Subcutaneous abdominal adipose tissue (tissue), 5 donors: ENCODE measurements around the gene EPS15.

Source experiments
- H3K27ac ChIP-seq: one replicate; pipeline ENCODE4 v1.7.0; 2013; ENCODE audit warnings: low read depth, mild to moderate bottlenecking, inconsistent platforms, low read length, moderate library complexity
- H3K27me3 ChIP-seq, 5 donors: one replicate each; pipeline ENCODE4 v1.7.0; 2013; ENCODE audit warnings: low read length in 5 of 5, inconsistent platforms in 1 of 5; ENCODE audit not compliant: control insufficient read depth in 5 of 5, insufficient read depth in 4 of 5
- H3K36me3 ChIP-seq, 5 donors: one replicate each; pipeline ENCODE4 v1.7.0; 2013; ENCODE audit warnings: low read length in 5 of 5; ENCODE audit not compliant: control insufficient read depth in 5 of 5, insufficient read depth in 5 of 5
- H3K4me1 ChIP-seq, 5 donors: one replicate each; pipeline ENCODE4 v1.7.0; 2013; ENCODE audit warnings: low read length in 5 of 5, mild to moderate bottlenecking in 3 of 5, moderate library complexity in 1 of 5; ENCODE audit not compliant: control insufficient read depth in 5 of 5, insufficient read depth in 5 of 5
- H3K4me3 ChIP-seq, 5 donors: one replicate each; pipeline ENCODE4 v1.7.0; 2013; ENCODE audit warnings: low read length in 5 of 5, low read depth in 1 of 5
- H3K9ac ChIP-seq, 5 donors: one replicate each; pipeline ENCODE4 v1.7.0; 2013; ENCODE audit warnings: low read length in 5 of 5, mild to moderate bottlenecking in 4 of 5, moderate library complexity in 3 of 5
- H3K9me3 ChIP-seq, 5 donors: one replicate each; pipeline ENCODE4 v1.7.0; 2013; ENCODE audit warnings: low read length in 5 of 5; ENCODE audit not compliant: control insufficient read depth in 5 of 5
- donor health status: healthy.
- donor health status: healthy.
- donor health status: healthy.
- donor health status: healthy.
- donor health status: healthy.

The EPS15 gene

GRCh38 chr1:51559064-51559500 lies 40.0 kb upstream of the EPS15 start:
- Histone ChIP-seq H3K9me3 (no peaks in the 10 kb centered on the region), H3K4me1 (peaks cover 0 to 2% (median 0%) of the 10 kb centered on the region in 5 donors), H3K4me3 (no peak overlapping the region), H3K27ac (no peak overlapping the region), H3K9ac (no peak overlapping the region), H3K27me3 (no peaks in the 10 kb centered on the region), H3K36me3 (no peaks in the 10 kb centered on the region)

- Histone ChIP-seq H3K4me3 (no peak overlapping the region), H3K27me3 (no peaks in the 10 kb centered on the region), H3K27ac (no peak overlapping the region), H3K4me1 (peaks cover 0 to 2% (median 0%) of the 10 kb centered on the region in 5 donors), H3K9me3 (no peaks in the 10 kb centered on the region), H3K9ac (no peak overlapping the region), H3K36me3 (no peaks in the 10 kb centered on the region)
Measured at GRCh38 chr1:51558375-51558924, 39.4 kb upstream of the EPS15 start.

- Histone ChIP-seq H3K27me3 (no peaks in the 10 kb centered on the region), H3K9ac (no peak overlapping the region), H3K36me3 (no peaks in the 10 kb centered on the region), H3K4me1 (peaks cover 0 to 2% (median 0%) of the 10 kb centered on the region in 5 donors), H3K4me3 (no peak overlapping the region), H3K9me3 (no peaks in the 10 kb centered on the region), H3K27ac (no peak overlapping the region)
Measured at GRCh38 chr1:51557168-51557567, 38.1 kb upstream of the EPS15 start.

- Histone ChIP-seq H3K9me3 (no peaks in the 10 kb centered on the region), H3K27me3 (no peaks in the 10 kb centered on the region), H3K4me1 (peaks cover 0 to 2% (median 0%) of the 10 kb centered on the region in 5 donors), H3K4me3 (no peak overlapping the region), H3K27ac (no peak overlapping the region), H3K9ac (no peak overlapping the region), H3K36me3 (no peaks in the 10 kb centered on the region)
Measured at GRCh38 chr1:51555866-51556619, 37.0 kb upstream of the EPS15 start.

GRCh38 chr1:51553911-51554310 lies 34.8 kb upstream of the EPS15 start:
- Histone ChIP-seq H3K4me1 (peaks cover 0 to 4% (median 0%) of the 10 kb centered on the region in 5 donors), H3K9ac (no peak overlapping the region)

GRCh38 chr1:51552929-51553807 lies 34.1 kb upstream of the EPS15 start:
- Histone ChIP-seq H3K27ac (no peak overlapping the region), H3K4me1 (peaks cover 0 to 7% (median 0%) of the 10 kb centered on the region in 5 donors), H3K4me3 (no peak overlapping the region), H3K27me3 (no peaks in the 10 kb centered on the region), H3K36me3 (no peaks in the 10 kb centered on the region), H3K9me3 (no peaks in the 10 kb centered on the region), H3K9ac (no peak overlapping the region)

More at GRCh38 chr1:51553911-51554310, 34.8 kb upstream of the EPS15 start:
- Histone ChIP-seq H3K4me3 (no peak overlapping the region), H3K27ac (no peak overlapping the region), H3K36me3 (no peaks in the 10 kb centered on the region), H3K9me3 (no peaks in the 10 kb centered on the region), H3K27me3 (no peaks in the 10 kb centered on the region)

- no peak overlapping the region for H3K9ac ChIP-seq
- no peak overlapping the region for H3K27ac ChIP-seq
- H3K9me3 ChIP-seq: no peaks in the 10 kb centered on the region
- no peaks in the 10 kb centered on the region for H3K36me3 ChIP-seq
- peaks cover 0 to 7% (median 0%) of the 10 kb centered on the region in 5 donors for H3K4me1 ChIP-seq
- no peak overlapping the region for H3K4me3 ChIP-seq
- no peaks in the 10 kb centered on the region for H3K27me3 ChIP-seq
Measured at GRCh38 chr1:51551848-51552296, 32.8 kb upstream of the EPS15 start.

GRCh38 chr1:51551081-51551480 lies 32.0 kb upstream of the EPS15 start:
- H3K4me3 ChIP-seq: no peak overlapping the region
- no peaks in the 10 kb centered on the region for H3K9me3 ChIP-seq
- no peaks in the 10 kb centered on the region for H3K36me3 ChIP-seq
- no peak overlapping the region for H3K9ac ChIP-seq
- H3K27ac ChIP-seq: no peak overlapping the region
- H3K4me1 ChIP-seq: peaks cover 0 to 7% (median 0%) of the 10 kb centered on the region in 5 donors
- H3K27me3 ChIP-seq: no peaks in the 10 kb centered on the region

- H3K36me3 ChIP-seq: no peaks in the 10 kb centered on the region
- no peak overlapping the region for H3K9ac ChIP-seq
- H3K9me3 ChIP-seq: no peaks in the 10 kb centered on the region
- H3K27ac ChIP-seq: no peak overlapping the region
- H3K4me3 ChIP-seq: no peak overlapping the region
- H3K4me1 ChIP-seq: peaks cover 0 to 7% (median 0%) of the 10 kb centered on the region in 5 donors
- H3K27me3 ChIP-seq: no peaks in the 10 kb centered on the region
Measured at GRCh38 chr1:51549901-51550300, 30.8 kb upstream of the EPS15 start.
